HG02763 (cell line): ENCODE results near the gene FOXF1.

Experiments
- ATAC-seq: cut with Tn5 transposase; IDR thresholded peaks from one replicate; pipeline ENCODE4 v1.9.1; 2021; ENCODE audit warnings: mild to moderate bottlenecking, moderate library complexity; ENCODE audit not compliant: unreplicated experiment

FOXF1 gene

DNA sequence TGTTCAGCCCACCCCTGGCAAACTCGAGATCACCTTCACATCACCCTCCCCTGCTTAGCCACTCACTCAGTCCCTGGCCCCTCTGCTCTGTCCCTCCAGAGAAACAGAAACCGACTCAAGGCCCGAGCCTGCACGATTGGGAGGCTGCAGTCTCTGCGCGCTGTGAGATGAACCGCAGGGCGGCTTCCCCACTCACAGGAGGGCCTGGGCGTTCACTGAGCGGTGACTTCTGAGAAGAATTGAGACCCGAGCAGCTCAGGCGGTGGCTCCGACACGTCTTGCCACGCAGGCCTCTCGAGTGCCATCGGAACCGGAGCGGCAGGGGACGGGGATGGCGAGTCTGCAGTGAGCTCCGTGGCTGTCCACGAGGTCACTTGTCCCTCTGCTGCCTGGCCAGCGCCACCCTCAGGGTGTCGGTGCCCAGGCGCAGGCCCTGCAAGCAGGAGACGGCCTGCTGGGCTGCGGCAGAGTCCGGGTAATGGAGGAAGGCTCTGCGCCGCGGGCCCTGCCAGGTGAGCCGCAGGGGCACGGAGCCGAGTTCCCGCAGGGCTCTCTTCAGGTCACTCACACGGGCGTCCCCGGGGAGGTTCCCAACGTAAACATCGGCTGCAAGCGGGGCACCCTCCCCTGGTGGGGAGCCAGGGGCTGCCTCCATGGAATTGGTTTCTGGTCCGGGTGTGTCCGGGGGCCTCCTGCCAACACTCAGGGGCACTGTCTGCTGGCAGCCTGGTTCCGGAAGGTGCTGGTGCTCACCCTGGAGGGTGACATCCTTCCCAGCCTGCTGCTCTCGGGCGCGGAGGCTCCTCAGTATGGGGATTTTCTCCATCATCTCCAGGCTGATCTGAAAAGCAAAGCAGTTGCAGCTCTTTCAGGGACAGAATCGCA is 21.6 kb downstream of the FOXF1 start:
- no peak for ATAC-seq

DNA sequence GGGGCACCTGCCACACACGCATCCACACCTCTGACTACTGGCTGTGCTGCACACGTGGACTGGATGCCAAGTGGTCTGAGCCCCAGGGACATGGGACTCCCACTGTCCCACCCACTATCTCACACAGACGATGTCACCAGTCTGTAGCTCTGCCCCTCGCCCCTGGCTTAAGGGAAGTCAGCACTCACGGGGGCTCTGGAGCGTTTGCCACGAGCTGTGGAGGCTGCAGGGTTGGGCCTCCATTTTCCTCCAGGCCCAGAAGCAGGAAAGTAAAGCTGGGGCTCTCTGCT is 22.1 kb downstream of the FOXF1 start:
- no peak for ATAC-seq

DNA sequence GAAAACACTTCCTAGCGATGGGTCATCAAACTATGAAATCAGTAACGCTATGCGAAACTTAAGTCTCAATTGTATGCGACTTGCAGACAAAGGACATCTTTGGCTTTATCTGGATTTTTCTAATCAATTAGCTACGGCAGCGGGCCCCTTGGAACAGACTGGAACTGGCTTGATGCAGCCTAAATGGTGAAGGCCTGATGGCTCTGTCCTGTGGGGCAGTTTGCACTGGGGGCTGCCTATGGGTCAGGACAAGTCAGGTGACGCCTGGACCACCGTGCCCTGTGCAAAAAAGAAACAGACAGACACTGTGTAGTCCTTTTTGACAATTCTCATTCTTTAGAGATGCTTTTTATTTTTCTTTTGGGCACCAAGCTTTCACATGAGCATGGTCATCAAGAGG is 22.7 kb downstream of the FOXF1 start:
- no peak for ATAC-seq

DNA sequence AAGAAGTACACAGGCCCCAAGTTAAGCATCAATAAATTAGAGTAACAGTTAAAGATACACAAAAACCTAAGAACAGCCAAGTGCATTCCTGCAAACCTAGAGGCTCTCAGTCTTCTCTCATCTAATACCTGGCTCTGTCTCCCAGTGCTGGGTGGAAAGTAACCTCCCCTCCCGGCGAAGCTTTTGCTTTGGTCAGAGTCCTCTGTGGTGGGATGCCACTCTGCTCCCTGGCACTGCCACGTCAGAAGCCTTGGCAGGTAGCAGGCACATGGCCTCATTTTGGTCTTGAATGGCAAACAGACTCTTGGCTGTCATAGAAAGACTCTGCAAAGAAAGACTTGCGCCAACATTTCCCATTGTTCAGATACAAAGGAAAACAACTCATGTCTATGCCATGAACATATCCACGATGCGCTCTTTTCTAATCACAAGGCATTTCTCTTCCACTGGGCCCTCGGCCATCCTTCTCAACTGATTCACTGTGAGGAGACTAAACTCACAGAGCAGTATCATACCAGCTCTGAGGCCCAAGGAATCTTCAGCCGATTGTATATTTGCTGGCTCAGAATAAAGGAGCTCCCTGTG is 23.5 kb downstream of the FOXF1 start:
- no peak for ATAC-seq

DNA sequence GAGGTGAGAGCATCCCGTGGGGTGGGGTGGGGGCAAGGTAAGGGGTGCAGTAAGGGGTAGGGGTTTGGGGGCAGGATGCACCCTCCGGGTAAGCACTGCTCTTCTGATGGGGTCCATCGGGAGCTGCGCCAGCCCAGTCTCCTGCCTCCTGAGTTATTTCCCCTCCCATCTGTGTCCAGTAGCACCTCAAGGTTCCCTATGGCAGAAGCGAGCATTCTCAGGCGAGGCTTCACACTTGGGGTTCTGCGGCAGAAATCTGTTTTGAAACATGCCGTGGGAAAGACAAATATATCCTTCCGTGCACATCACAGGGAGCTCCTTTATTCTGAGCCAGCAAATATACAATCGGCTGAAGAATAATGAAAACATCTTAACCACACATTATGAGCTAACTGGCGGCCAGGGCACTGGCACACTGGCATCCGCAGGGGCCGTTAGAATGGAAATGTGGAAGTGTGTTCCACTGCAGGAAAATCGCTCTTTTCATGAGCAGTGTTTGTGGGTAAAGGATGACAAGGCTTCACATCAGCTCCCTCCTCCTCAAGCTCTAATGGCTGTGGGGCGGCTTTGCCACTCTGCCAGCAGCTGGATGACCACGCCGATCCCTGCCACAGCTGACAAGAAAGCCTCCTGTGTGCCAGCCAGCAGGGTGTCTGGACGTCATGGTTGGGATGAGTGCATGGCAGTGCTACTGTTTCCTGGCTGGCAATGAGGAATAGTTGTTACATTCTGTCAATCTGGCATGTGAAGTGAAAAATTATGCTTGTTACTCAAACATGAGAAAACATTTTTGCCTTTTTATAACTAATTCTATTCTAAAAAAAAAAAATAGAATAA is 24.7 kb downstream of the FOXF1 start:
- ATAC-seq, result no peak

DNA sequence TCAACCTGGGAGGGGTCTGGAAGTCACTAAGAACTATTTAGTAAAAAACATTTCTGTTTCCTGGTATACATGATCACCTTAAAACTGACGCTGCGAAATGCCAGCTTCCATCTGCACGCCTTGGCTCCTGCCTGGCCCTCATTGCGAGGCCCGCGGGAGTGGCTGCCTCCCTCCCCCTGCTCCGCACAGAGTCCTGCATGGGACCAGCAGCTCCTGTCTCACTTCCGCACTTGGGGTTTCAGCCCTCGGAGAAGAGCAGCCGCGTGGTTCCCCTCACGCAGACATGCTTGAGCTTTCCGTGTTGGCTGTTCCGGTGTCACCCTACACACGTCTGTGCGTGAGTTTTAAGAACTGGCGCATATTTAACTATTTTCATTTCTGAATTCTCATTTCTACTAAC is 26.3 kb downstream of the FOXF1 start:
- ATAC-seq, result no peak

DNA sequence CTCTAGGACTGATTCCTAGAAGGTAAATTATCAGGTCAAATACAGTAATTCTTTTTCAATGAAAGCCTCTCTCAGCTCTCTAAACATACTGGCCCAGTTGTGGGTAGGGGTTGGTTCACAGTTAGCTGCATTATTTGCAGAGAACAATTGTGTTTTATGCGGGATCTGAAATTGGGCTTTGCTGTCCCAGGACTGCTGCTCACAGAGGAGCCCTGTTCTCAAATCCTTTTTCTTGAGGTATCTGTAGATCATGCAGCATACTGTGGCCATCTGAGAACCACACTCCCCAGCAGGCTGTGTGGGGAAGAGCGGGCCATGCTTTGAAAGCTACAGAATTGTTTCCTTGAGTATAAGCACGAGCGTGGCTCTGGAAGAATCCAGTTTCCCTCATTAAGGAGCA is 27.2 kb downstream of the FOXF1 start:
- no peak for ATAC-seq

DNA sequence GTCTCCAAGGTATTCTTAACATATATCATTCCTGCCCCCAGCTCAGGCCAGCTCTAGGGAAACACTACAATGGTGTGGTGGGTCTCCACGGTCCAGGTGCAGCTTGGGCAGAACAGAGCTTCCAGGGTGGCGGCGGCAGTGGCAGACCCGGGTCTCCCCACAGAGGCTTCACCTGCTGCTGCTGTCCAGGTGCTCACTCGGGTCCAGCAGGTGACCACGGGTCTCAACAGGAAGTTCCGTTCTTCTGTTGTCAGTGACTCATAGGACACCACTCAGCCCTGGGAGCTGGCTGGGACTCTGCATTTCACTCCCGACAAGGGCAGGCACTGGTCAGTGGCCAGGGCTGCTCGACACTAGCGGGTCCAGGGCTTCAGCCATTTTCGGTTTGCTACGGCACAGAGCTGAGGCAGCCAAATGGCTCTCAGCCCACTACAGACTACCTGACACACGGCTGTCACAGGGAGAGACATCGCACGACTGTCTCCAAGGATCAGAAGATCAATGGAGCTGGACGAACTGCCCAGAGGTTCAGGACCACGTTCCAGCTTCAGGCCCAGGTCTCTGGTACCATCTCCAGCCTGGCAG is 28.0 kb downstream of the FOXF1 start:
- ATAC-seq, result no peak

DNA sequence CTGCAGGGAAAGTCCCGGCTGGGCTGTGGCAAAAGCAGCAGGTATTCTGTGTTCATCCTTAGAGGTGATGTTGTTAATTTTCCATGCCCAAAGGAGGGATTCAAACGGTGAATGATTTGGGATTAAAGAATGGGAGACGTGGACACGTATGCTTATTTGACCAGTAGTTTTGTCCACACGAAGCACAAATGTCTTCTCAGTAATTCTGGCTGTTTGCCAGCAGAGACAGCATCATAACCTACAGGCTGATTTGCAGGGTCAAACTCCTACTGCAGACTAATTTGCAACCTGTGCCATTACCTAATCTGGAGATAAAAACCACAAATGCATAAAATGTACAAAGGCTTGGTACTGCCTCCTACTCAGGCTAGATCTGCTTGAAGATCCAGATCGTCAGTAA is 30.6 kb downstream of the FOXF1 start:
- no peak for ATAC-seq

DNA sequence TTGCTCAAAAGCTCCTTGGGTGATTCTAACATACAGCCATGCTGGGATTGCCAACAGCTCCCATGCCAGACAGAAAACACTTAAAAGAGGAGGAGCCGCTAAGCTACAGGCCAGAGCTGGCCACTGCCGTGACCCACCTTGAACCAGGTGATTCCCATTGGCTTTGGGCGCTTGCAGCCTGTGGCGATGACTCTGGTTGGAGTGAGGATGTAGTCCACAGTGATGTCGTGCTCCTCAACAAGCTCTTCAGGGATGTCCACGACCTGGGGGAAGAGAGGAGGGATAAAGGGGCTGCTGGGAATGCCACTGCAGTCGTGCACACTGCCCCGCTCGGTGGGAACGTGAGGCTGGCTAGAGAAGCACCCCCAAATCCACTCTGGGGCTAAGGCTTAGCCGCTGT is 31.2 kb downstream of the FOXF1 start:
- no peak for ATAC-seq

DNA sequence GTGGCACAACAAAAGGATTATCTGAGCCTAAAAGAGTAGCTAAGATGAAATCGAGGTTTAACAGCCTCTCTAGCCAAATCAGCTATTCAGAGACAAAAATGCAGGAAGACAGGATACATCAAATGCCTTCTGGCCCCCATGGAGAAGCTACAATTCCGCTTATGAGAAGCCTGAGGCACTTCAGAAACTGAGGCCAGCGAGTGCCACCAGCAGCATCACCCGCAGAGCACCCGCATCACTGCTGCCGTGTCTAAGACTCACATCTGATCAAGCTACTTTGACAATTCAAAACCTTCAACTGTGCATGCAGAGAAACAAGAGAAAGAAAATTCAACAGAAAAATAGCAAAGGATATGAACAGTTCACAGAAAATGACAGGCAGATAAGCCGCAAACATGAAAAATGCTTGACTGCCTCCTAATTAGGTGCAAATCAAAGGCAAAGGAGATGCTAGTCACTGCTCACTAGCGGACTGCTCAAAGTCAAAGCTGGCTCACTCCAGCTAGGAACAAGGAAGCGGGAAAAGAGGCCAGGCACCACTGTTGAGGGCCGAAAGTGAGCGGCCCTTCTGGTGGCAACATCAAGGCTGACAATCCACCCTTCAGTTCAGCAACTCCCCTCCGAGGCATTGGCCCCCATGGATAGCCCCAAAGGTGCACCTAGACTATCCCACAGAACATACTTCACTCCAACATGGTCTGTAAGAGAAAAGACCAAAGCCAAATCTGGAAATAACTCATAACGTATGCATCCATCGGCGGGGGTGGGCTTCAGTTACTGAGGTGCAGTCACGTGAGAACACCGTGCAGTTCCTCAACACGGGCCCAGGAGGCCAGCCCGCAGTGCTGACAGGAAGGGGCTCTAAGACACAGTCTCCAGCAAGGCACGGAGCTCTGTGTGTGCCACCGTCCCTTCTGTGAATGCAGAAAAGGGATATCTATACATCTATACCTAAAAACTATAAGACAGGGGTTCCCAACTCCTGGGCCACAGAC is 32.7 kb downstream of the FOXF1 start:
- ATAC-seq, result no peak

DNA sequence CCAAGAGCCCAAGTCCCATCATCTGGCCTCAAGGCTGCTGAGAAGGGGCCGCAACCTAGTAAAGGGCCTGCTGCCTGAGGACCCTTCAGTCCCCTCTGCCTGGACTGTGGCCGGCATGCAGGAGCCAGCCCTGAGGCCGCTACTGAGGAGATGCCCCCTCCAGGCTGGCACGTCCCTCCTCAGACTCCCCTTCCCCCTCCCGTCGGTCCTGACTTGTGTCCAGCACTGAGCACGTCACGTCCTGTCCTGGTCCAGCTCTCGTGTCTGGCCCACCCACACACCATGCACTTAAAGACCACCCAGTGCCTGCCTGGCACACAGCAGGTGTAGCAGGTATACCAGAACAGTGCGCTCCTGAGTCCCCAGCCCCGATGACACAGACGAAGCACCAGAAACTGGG is 35.2 kb downstream of the FOXF1 start:
- ATAC-seq, result no peak

DNA sequence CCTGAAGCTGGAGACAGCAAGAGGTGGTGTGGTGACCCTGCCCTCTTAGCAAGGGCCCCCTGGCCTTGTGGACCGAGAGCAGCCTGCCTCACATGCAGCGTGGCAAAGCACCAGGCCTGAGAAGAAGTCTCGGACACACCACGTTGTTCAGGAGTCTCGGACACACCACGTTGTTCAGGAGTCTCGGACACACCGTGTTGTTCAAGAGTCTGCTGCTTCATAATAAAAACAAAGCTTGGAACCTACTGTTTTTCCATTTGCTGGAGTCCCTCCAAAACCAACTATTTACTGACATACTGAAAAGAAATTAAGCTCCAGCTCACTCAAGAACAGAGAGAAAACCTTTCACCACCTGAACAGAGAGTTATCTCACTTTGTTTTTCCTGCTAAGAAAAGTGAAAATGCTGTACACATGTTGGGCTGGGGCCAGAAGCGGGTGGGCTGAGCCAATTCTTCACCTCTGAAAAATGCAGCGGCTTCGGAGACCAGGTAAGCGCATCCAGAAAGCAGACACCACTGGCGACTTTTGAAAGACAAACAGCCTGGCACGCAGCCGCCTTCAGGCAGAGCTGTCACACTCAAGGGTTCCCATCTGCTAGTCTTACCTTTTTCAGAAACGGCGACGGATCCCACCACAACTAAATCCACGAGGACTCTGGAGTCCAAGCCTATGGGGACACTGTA is 35.8 kb downstream of the FOXF1 start:
- no peak for ATAC-seq

DNA sequence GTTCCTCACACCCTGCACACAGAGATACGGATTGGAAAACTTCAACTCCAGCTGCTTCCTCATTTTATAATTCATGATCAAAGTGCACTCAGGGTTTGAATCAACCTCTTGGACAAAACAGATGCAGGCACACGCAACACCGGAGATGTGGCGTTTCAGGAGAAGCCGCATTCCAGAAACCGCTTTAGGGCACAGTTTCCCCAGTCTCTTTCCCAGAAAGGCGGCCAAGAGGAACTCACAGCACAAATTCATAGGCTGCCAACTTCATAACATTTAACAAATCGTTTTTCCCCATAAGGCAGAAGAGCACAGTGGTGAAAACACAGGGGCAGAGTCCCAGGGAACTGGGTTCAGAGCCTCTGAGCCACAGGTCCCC is 36.3 kb downstream of the FOXF1 start:
- no peak for ATAC-seq

DNA sequence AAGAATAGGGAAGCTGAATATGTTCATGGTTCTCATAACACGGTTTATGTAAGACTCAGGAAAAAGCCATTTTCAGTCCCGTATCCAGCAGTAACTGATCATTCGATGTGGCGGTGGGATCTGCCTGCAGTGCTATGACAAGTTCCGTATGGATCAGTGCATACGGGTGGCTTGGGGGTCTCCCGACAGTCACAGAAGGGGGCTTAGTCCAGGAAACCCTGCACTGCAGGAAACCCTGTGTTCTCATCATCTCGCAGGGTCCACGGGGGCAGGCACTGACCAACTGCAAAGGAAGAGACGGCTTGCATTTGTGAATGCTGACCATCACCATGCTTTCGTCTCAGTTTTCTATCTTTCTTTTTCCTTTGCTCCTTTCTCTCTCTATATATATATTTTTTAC is 37.0 kb downstream of the FOXF1 start:
- ATAC-seq, result no peak

DNA sequence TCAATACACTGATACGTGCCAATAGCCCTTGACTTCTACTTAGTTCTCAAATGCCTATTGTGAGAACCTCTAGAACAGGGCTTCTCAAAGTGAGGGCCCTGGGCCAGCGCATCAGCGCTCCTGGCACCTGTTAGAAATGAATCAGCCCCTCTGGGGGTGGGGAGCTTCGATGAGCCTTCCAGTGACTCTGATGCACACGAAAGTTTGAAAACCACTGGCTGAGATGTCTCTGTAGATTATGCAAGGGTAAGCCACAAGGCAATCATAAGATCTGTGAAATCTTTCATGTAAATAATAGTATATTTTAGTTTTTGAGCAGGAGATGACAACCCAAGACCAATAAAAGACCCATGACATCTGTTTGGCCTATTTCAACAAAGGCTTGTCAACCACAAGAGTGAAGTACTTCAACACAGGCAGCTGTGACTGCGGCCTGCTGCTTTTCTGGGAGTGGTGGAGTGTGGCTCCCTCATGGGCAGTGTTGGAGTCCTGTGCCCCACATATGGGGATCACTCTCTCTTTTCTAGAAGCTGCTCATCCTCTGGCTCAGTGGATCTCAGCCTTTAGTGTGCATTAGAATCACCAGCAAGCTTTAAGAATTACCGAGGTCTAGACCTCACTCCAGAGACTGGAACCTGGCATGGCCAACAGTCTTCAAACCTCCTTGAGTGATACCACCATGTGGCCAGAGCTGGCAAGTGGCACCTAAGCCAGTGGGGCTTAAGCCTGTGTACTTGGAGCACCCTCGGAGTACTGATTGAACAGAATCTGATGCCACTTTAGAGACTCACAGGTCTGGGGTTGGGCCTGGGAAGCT is 39.0 kb downstream of the FOXF1 start:
- ATAC-seq, result no peak

DNA sequence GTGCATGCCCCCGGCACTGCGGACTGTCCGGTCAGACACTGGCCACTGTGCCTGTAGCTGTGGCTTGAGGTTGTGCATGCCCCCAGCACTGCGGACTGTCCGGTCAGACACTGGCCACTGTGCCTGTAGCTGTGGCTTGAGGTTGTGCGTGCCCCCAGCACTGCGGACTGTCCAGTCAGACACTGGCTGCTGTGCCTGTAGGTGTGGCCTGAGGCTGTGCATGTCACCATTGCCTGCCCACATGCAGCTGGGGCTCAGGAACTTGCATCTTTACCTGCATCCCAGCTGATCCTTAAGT is 39.5 kb downstream of the FOXF1 start:
- no peak for ATAC-seq

DNA sequence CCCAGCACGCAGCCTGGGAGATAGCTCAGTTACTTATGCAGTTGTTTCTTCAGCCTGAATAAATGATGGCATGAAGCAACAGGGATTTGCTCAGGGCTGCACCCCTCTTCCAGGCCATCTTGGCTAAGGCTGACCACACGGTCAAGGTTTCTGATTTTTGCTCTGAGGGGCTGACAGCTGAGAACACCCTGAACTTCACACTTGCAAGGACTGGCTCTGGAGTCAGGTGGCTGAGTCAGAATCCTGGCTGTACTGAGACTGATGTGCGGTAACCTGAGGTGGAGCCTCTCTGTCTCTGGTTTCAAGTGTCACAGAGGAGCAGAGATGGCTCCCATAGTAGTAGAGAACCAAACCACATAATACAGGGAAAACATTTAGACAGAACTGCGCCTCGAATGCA is 40.0 kb downstream of the FOXF1 start:
- no peak for ATAC-seq

DNA sequence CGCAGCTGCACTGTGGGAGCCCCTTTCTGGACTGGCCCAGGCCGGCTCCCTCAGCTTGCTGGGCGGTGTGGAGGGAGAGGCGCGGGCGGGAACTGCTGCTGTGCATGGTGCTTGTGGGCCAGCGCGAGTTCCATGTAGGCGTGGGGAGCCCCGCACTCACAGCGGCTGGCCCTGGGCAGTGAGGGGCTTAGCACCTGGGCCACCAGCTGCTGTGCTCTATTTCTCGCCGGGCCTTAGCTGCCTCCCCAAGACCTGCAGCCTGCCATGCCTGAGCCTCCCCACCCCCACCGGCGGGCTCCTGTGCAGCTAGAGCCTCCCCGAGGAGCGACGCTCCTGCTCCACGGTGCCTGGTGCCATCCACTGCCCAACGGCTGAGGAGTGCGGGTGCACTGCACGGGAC is 43.0 kb downstream of the FOXF1 start:
- ATAC-seq, result no peak

DNA sequence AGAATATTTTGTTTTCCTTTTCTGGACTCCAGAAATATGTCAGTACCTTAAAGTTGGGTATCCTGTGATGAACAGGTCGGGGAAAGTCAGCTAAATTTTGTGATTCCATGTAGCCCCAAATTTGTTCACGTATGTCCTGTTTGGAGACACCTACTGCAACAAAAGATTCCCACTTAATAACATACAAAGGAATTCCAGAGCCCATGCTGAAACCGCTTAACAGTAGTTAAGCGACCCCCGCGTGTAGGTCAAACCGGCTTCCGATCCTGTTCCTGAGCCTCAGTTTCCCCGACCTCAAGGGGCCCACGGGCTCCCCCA is 44.2 kb downstream of the FOXF1 start:
- no peak for ATAC-seq
